Activated T-cell treated with anti-CD3 and anti-CD28 coated beads, Interleukin-2, amount 50 U/mL, for 24 hours (primary cell): Measurements from ENCODE around the gene PAX5.

ENCODE experiments used
- DNase-seq: peaks from one replicate; pipeline ENCODE4 v3.0.0-alpha.2; 2020
- H3K27ac Mint-ChIP-seq: 2 replicates; pipeline ENCODE4 v1.8.0; 2020; ENCODE audit warnings: mild to moderate bottlenecking, mixed read lengths
- H3K27me3 Mint-ChIP-seq: 2 replicates; pipeline ENCODE4 v1.8.0; 2020; ENCODE audit warnings: mixed read lengths
- H3K36me3 Mint-ChIP-seq: 2 replicates; pipeline ENCODE4 v1.8.0; 2020; ENCODE audit warnings: low read depth, mixed read lengths
- H3K4me1 Mint-ChIP-seq: 2 replicates; pipeline ENCODE4 v1.8.0; 2020; ENCODE audit warnings: low read depth, mixed read lengths
- H3K4me3 Mint-ChIP-seq: 2 replicates; pipeline ENCODE4 v1.8.0; 2020; ENCODE audit warnings: mild to moderate bottlenecking, moderate library complexity, mixed read lengths
- H3K9me3 Mint-ChIP-seq: 2 replicates; pipeline ENCODE4 v1.8.0; 2020; ENCODE audit warnings: mixed read lengths

The PAX5 gene

GRCh38 chr9:36834736-36835135 lies 199.3 kb downstream of the PAX5 start:
- DNase-seq: no peak
- Mint-ChIP-seq H3K27me3 (peaks cover 6% of the 10 kb centered on the region), H3K4me3 (no peak overlapping the region), H3K27ac (no peak overlapping the region), H3K9me3 (no peaks in the 10 kb centered on the region), H3K4me1 (no peaks in the 10 kb centered on the region), H3K36me3 (no peaks in the 10 kb centered on the region)

GRCh38 chr9:36833954-36834353 lies 200.1 kb downstream of the PAX5 start:
- Mint-ChIP-seq H3K9me3 (no peaks in the 10 kb centered on the region), H3K4me3 (no peak overlapping the region), H3K36me3 (no peaks in the 10 kb centered on the region), H3K27ac (no peak overlapping the region), H3K4me1 (no peaks in the 10 kb centered on the region), H3K27me3 (peaks cover 7% of the 10 kb centered on the region)
- no peak for DNase-seq

GRCh38 chr9:36832164-36832795 lies 201.8 kb downstream of the PAX5 start:
- peaks cover 7% of the 10 kb centered on the region for H3K27me3 Mint-ChIP-seq
- H3K36me3 Mint-ChIP-seq: no peaks in the 10 kb centered on the region
- H3K4me3 Mint-ChIP-seq: no peak overlapping the region
- H3K9me3 Mint-ChIP-seq: no peaks in the 10 kb centered on the region
- DNase-seq: no peak
- no peaks in the 10 kb centered on the region for H3K4me1 Mint-ChIP-seq
- H3K27ac Mint-ChIP-seq: no peak overlapping the region

GRCh38 chr9:36831381-36832161 lies 202.5 kb downstream of the PAX5 start:
- Mint-ChIP-seq H3K27ac (no peak overlapping the region), H3K9me3 (no peaks in the 10 kb centered on the region), H3K4me1 (no peaks in the 10 kb centered on the region), H3K4me3 (no peak overlapping the region), H3K27me3 (peaks cover 7% of the 10 kb centered on the region), H3K36me3 (no peaks in the 10 kb centered on the region)
- DNase-seq: no peak

- H3K27me3 Mint-ChIP-seq: peaks cover 6% of the 10 kb centered on the region
- H3K36me3 Mint-ChIP-seq: no peaks in the 10 kb centered on the region
- no peak overlapping the region for H3K4me3 Mint-ChIP-seq
- no peak overlapping the region for H3K27ac Mint-ChIP-seq
- H3K9me3 Mint-ChIP-seq: no peaks in the 10 kb centered on the region
- DNase-seq: no peak
- H3K4me1 Mint-ChIP-seq: no peaks in the 10 kb centered on the region
Observed at GRCh38 chr9:36828611-36829013, 205.5 kb downstream of the PAX5 start.

GRCh38 chr9:36827593-36827992 lies 206.5 kb downstream of the PAX5 start:
- Mint-ChIP-seq H3K4me1 (no peaks in the 10 kb centered on the region), H3K4me3 (no peak overlapping the region), H3K9me3 (no peaks in the 10 kb centered on the region), H3K27ac (no peak overlapping the region), H3K27me3 (peaks cover 6% of the 10 kb centered on the region), H3K36me3 (no peaks in the 10 kb centered on the region)
- no peak for DNase-seq

GRCh38 chr9:36826581-36826980 lies 207.5 kb downstream of the PAX5 start:
- no peaks in the 10 kb centered on the region for H3K9me3 Mint-ChIP-seq
- H3K27me3 Mint-ChIP-seq: peaks cover 6% of the 10 kb centered on the region
- H3K27ac Mint-ChIP-seq: no peak overlapping the region
- H3K4me3 Mint-ChIP-seq: no peak overlapping the region
- no peaks in the 10 kb centered on the region for H3K4me1 Mint-ChIP-seq
- DNase-seq: no peak
- H3K36me3 Mint-ChIP-seq: no peaks in the 10 kb centered on the region

- H3K27ac Mint-ChIP-seq: no peak overlapping the region
- no peaks in the 10 kb centered on the region for H3K9me3 Mint-ChIP-seq
- no peak overlapping the region for H3K4me3 Mint-ChIP-seq
- DNase-seq: no peak
- H3K27me3 Mint-ChIP-seq: peaks cover 8% of the 10 kb centered on the region
- no peaks in the 10 kb centered on the region for H3K4me1 Mint-ChIP-seq
- H3K36me3 Mint-ChIP-seq: no peaks in the 10 kb centered on the region
Observed at GRCh38 chr9:36825179-36825578, 208.9 kb downstream of the PAX5 start.

- Mint-ChIP-seq H3K27me3 (peaks cover 16% of the 10 kb centered on the region), H3K4me1 (no peaks in the 10 kb centered on the region), H3K36me3 (no peaks in the 10 kb centered on the region), H3K27ac (no peak overlapping the region), H3K9me3 (no peaks in the 10 kb centered on the region), H3K4me3 (no peak overlapping the region)
- no peak for DNase-seq
Observed at GRCh38 chr9:36823934-36824333, 210.1 kb downstream of the PAX5 start.

- peaks cover 3% of the 10 kb centered on the region for H3K4me1 Mint-ChIP-seq
- peaks cover 20% of the 10 kb centered on the region for H3K27me3 Mint-ChIP-seq
- no peaks in the 10 kb centered on the region for H3K36me3 Mint-ChIP-seq
- H3K9me3 Mint-ChIP-seq: no peaks in the 10 kb centered on the region
- DNase-seq: no peak
- H3K27ac Mint-ChIP-seq: no peak overlapping the region
- no peak overlapping the region for H3K4me3 Mint-ChIP-seq
Observed at GRCh38 chr9:36823466-36823865, 210.6 kb downstream of the PAX5 start.

- DNase-seq: no peak
- Mint-ChIP-seq H3K36me3 (no peaks in the 10 kb centered on the region), H3K9me3 (no peaks in the 10 kb centered on the region), H3K27ac (no peak overlapping the region), H3K4me1 (peaks cover 4% of the 10 kb centered on the region), H3K4me3 (no peak overlapping the region), H3K27me3 (peaks cover 30% of the 10 kb centered on the region)
Observed at GRCh38 chr9:36822201-36822600, 211.9 kb downstream of the PAX5 start.

- DNase-seq: no peak
- H3K4me3 Mint-ChIP-seq: no peak overlapping the region
- H3K27me3 Mint-ChIP-seq: peaks cover 37% of the 10 kb centered on the region
- H3K9me3 Mint-ChIP-seq: no peaks in the 10 kb centered on the region
- H3K27ac Mint-ChIP-seq: no peak overlapping the region
- H3K36me3 Mint-ChIP-seq: no peaks in the 10 kb centered on the region
- peaks cover 4% of the 10 kb centered on the region for H3K4me1 Mint-ChIP-seq
Observed at GRCh38 chr9:36820392-36820861, 213.6 kb downstream of the PAX5 start.

GRCh38 chr9:36818965-36819870 lies 214.8 kb downstream of the PAX5 start:
- Mint-ChIP-seq H3K4me1 (peaks cover 4% of the 10 kb centered on the region), H3K27ac (no peak overlapping the region), H3K4me3 (no peak overlapping the region)

GRCh38 chr9:36818242-36818938 lies 215.7 kb downstream of the PAX5 start:
- Mint-ChIP-seq H3K4me3 (no peak overlapping the region), H3K36me3 (no peaks in the 10 kb centered on the region), H3K9me3 (no peaks in the 10 kb centered on the region), H3K27me3 (peaks cover 37% of the 10 kb centered on the region), H3K27ac (no peak overlapping the region), H3K4me1 (peaks cover 4% of the 10 kb centered on the region)
- no peak for DNase-seq

More at GRCh38 chr9:36818965-36819870, 214.8 kb downstream of the PAX5 start:
- H3K9me3 Mint-ChIP-seq: no peaks in the 10 kb centered on the region
- no peak for DNase-seq
- peaks cover 37% of the 10 kb centered on the region for H3K27me3 Mint-ChIP-seq
- H3K36me3 Mint-ChIP-seq: no peaks in the 10 kb centered on the region
